Measurements from ENCODE around the gene GPX6.
A peak's percentile ranks its signal among the peaks of the same experiment; 100 is the strongest.

Gene GPX6

GRCh38 chr6:28490205-28490890, 25.2 kb downstream of the GPX6 start:
- DNase-seq (ENCODE audit: extremely low spot score) = peak; percentile 26
- no peak for TF ChIP-seq ZNF384 (IDR thresholded peaks at IDR 0.05)
- no peak for TF ChIP-seq FOXK2 (IDR thresholded peaks at IDR 0.05)
- TF ChIP-seq ARNT (IDR thresholded peaks at IDR 0.05) = no peak
- no peak for TF ChIP-seq SUZ12 (IDR thresholded peaks at IDR 0.05)
- ChIA-PET POLR2A (no interaction called here), CTCF (no interaction called here)

- POLR2A ChIA-PET = interaction anchor here (0.8 to 1.8 kb wide), 19 partner anchors 8 to 597 kb away, joined by 3 to 29 read pairs (median 4); partner anchors contain the start of genes ZSCAN12, ZSCAN23 and ZSCAN26
- no peak for TF ChIP-seq TARDBP (IDR thresholded peaks at IDR 0.05)
- TF ChIP-seq ZNF384 (IDR thresholded peaks at IDR 0.05) = peak; percentile 71; the same call in 1 of the 2 replicates
- TF ChIP-seq LEF1 (IDR thresholded peaks at IDR 0.05; ENCODE audit: borderline replicate concordance) = no peak
- TF ChIP-seq NFRKB (IDR thresholded peaks at IDR 0.05) = no peak
- TF ChIP-seq BHLHE40 (IDR thresholded peaks at IDR 0.05; ENCODE audit: borderline replicate concordance) = no peak
- no peak for TF ChIP-seq FOXM1 (IDR thresholded peaks at IDR 0.05; ENCODE audit: borderline replicate concordance)
- TF ChIP-seq SP1 (IDR thresholded peaks at IDR 0.05) = no peak
- TF ChIP-seq FOXK2 (IDR thresholded peaks at IDR 0.05) = no peak
- TF ChIP-seq PKNOX1 (IDR thresholded peaks at IDR 0.05) = no peak; the same call in 1 of the 2 replicates
- TF ChIP-seq ARNT (IDR thresholded peaks at IDR 0.05) = no peak
- no peak for TF ChIP-seq FOXA1 (IDR thresholded peaks at IDR 0.05)
- no peak for TF ChIP-seq HDGF (IDR thresholded peaks at IDR 0.05; ENCODE audit: borderline replicate concordance)
- TF ChIP-seq L3MBTL2 (conservative IDR thresholded peaks at IDR 0.05) = peak; percentile 86
- CTCF ChIA-PET = interaction anchor here (0.9 kb wide), 1 partner anchor 880 kb away, joined by 3 read pairs; no protein-coding TSS in a partner anchor
Observed at GRCh38 chr6:28489366-28490204, 26.0 kb downstream of the GPX6 start.

GRCh38 chr6:28488916-28489365, 26.7 kb downstream of the GPX6 start:
- ChIA-PET CTCF (interaction anchor here (0.9 kb wide), 1 partner anchor 880 kb away, joined by 3 read pairs; no protein-coding TSS in a partner anchor), POLR2A (interaction anchor here (0.8 to 1.8 kb wide), 19 partner anchors 8 to 596 kb away, joined by 3 to 29 read pairs (median 4); partner anchors contain the start of genes ZSCAN12, ZSCAN23 and ZSCAN26)
- TF ChIP-seq SUZ12 (IDR thresholded peaks at IDR 0.05) = no peak
- no peak for TF ChIP-seq FOXM1 (IDR thresholded peaks at IDR 0.05; ENCODE audit: borderline replicate concordance)
- no peak for TF ChIP-seq FOXA1 (IDR thresholded peaks at IDR 0.05)
- TF ChIP-seq LEF1 (IDR thresholded peaks at IDR 0.05; ENCODE audit: borderline replicate concordance) = no peak
- TF ChIP-seq L3MBTL2 (conservative IDR thresholded peaks at IDR 0.05) = no peak
- TF ChIP-seq ELF4 (IDR thresholded peaks at IDR 0.05) = no peak
- TF ChIP-seq NFRKB (IDR thresholded peaks at IDR 0.05) = no peak
- no peak for TF ChIP-seq TARDBP (IDR thresholded peaks at IDR 0.05)
- TF ChIP-seq SP1 (IDR thresholded peaks at IDR 0.05) = no peak
- no peak for TF ChIP-seq HDGF (IDR thresholded peaks at IDR 0.05; ENCODE audit: borderline replicate concordance)
- no peak for TF ChIP-seq ZNF384 (IDR thresholded peaks at IDR 0.05)
- TF ChIP-seq PKNOX1 (IDR thresholded peaks at IDR 0.05) = no peak
- no peak; the same call in 1 of the 2 replicates for TF ChIP-seq FOXK2 (IDR thresholded peaks at IDR 0.05)
- no peak for TF ChIP-seq ARNT (IDR thresholded peaks at IDR 0.05)
- no peak for TF ChIP-seq CTBP1 (IDR thresholded peaks at IDR 0.05; ENCODE audit: borderline replicate concordance)
- no peak for TF ChIP-seq BHLHE40 (IDR thresholded peaks at IDR 0.05; ENCODE audit: borderline replicate concordance)
- DNase-seq (ENCODE audit: extremely low spot score) = peak; percentile 13

More at GRCh38 chr6:28489366-28490204, 26.0 kb downstream of the GPX6 start:
- DNase-seq (ENCODE audit: extremely low spot score) = peak; percentile 72

GRCh38 chr6:28486988-28487742, 28.4 kb downstream of the GPX6 start:
- ChIA-PET POLR2A (no interaction called here), CTCF (no interaction called here)
- DNase-seq (ENCODE audit: extremely low spot score) = no peak
- no peak for TF ChIP-seq ARNT (IDR thresholded peaks at IDR 0.05)
- no peak for TF ChIP-seq BHLHE40 (IDR thresholded peaks at IDR 0.05; ENCODE audit: borderline replicate concordance)
- TF ChIP-seq ELF4 (IDR thresholded peaks at IDR 0.05) = no peak
- no peak for TF ChIP-seq FOXA1 (IDR thresholded peaks at IDR 0.05)
- TF ChIP-seq NFRKB (IDR thresholded peaks at IDR 0.05) = no peak
- no peak for TF ChIP-seq FOXM1 (IDR thresholded peaks at IDR 0.05; ENCODE audit: borderline replicate concordance)
- no peak for TF ChIP-seq TARDBP (IDR thresholded peaks at IDR 0.05)
- TF ChIP-seq LEF1 (IDR thresholded peaks at IDR 0.05; ENCODE audit: borderline replicate concordance) = no peak
- no peak for TF ChIP-seq CTBP1 (IDR thresholded peaks at IDR 0.05; ENCODE audit: borderline replicate concordance)
- TF ChIP-seq SP1 (IDR thresholded peaks at IDR 0.05) = no peak

GRCh38 chr6:28486533-28486932, 29.1 kb downstream of the GPX6 start:
- CTCF ChIA-PET = no interaction called here

More at GRCh38 chr6:28486533-28486932, 29.1 kb downstream of the GPX6 start:
- TF ChIP-seq FOXM1 (IDR thresholded peaks at IDR 0.05; ENCODE audit: borderline replicate concordance) (no peak), CTBP1 (IDR thresholded peaks at IDR 0.05; ENCODE audit: borderline replicate concordance) (no peak), ZNF384 (IDR thresholded peaks at IDR 0.05) (no peak), TARDBP (IDR thresholded peaks at IDR 0.05) (no peak), BHLHE40 (IDR thresholded peaks at IDR 0.05; ENCODE audit: borderline replicate concordance) (no peak), FOXA1 (IDR thresholded peaks at IDR 0.05) (no peak), HDGF (IDR thresholded peaks at IDR 0.05; ENCODE audit: borderline replicate concordance) (no peak), ELF4 (IDR thresholded peaks at IDR 0.05) (no peak), SP1 (IDR thresholded peaks at IDR 0.05) (no peak), FOXK2 (IDR thresholded peaks at IDR 0.05) (no peak), LEF1 (IDR thresholded peaks at IDR 0.05; ENCODE audit: borderline replicate concordance) (no peak), ARNT (IDR thresholded peaks at IDR 0.05) (no peak), L3MBTL2 (conservative IDR thresholded peaks at IDR 0.05) (no peak), SUZ12 (IDR thresholded peaks at IDR 0.05) (no peak), NFRKB (IDR thresholded peaks at IDR 0.05) (no peak), PKNOX1 (IDR thresholded peaks at IDR 0.05) (no peak)
- DNase-seq (ENCODE audit: extremely low spot score) = no peak
- POLR2A ChIA-PET = no interaction called here

Measured in HEK293T (cell line).